Measurements from ENCODE around the gene GOLGA6L2. TPM values are rescaled to one million over a fixed set of nuclear protein-coding genes. Genes with fewer than 3 reads are reported as not detected.

Gene GOLGA6L2
- total and polyA plus RNA-seq, 2 of the 13 experiments (the other 11 are each of a cell fraction or from before 2014, with no cell fraction given), result not detected

DNA sequence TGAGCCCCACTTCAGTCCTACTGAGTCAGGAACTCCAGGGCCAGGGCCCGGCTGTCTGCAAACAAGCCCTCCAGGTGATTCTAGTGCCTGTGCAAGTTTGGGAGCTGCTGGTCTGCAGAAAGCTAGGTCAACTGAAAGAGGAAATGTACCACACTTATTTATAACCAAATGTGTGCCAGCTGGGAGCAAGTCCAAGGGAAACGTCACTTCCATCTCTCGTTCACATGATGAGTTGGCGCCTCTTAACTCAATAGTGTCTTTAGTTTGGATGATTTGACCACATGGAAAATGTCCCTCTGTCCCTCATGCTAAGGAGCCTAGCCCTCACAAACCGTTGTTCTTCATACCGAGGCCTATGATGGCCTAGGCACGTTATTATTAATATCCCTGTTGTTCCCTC is 49.3 kb downstream of the GOLGA6L2 start:
- no TSS peak for BruUV-seq (replicated peaks)
- DNase-seq (ENCODE audit: low spot score) (no peak), FAIRE-seq (no peak), ATAC-seq (no peak)
- Histone ChIP-seq H3K9ac (ENCODE audit: insufficient read depth, low read depth, low read length) (no peak overlapping the region), H3K4me3 (replicated peaks in 1 of 3; ENCODE audit: insufficient read depth in 1 of 3, low read depth in 2 of 3, low read length in 3 of 3) (no peak overlapping the region), H3K9me3 (ENCODE audit: low read length) (no peaks in the 10 kb centered on the region), H4K20me1 (ENCODE audit: insufficient read depth, low read length) (no peaks in the 10 kb centered on the region), H3K4me1 (ENCODE audit: insufficient read depth, low read length) (no peaks in the 10 kb centered on the region), H3K36me3 (replicated peaks in 1 of 2; ENCODE audit: control insufficient read depth in 1 of 2, insufficient read depth in 2 of 2, low read length in 2 of 2) (no peaks in the 10 kb centered on the region), H3K4me2 (ENCODE audit: low read depth, low read length) (no peak overlapping the region), H3K79me2 (ENCODE audit: insufficient read depth, low read length) (no peaks in the 10 kb centered on the region), H3K27me3 (ENCODE audit: control insufficient read depth in 1 of 2, insufficient read depth in 2 of 2, low read length in 2 of 2) (peaks cover 0 to 3% of the 10 kb centered on the region in 2 experiments; a peak in 1 of 5 replicates), H3K27ac (ENCODE audit: extremely low read length, insufficient read depth, low read length) (no peak overlapping the region), H2AFZ (ENCODE audit: low read length) (no peak overlapping the region)
- POLR2A ChIA-PET, result no interaction called here
- CTCF ChIA-PET (ENCODE audit: low intra/inter-chr PET ratio, low total read pairs), result no interaction called here
- TF ChIP-seq ZNF547 (CRISPR knock-in tag; IDR thresholded peaks at IDR 0.05) (no peak), POLR2AphosphoS5 (IDR thresholded peaks at IDR 0.05; ENCODE audit: low read depth, low read length) (no peak), EZH2 (conservative IDR thresholded peaks at IDR 0.05; ENCODE audit: low read depth, low read length) (no peak), ZBTB1 (CRISPR knock-in tag; IDR thresholded peaks at IDR 0.05; ENCODE audit: borderline replicate concordance) (no peak)
- TF ChIP-seq, protein P1, sequence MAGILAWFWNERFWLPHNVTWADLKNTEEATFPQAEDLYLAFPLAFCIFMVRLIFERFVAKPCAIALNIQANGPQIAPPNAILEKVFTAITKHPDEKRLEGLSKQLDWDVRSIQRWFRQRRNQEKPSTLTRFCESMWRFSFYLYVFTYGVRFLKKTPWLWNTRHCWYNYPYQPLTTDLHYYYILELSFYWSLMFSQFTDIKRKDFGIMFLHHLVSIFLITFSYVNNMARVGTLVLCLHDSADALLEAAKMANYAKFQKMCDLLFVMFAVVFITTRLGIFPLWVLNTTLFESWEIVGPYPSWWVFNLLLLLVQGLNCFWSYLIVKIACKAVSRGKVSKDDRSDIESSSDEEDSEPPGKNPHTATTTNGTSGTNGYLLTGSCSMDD (CRISPR knock-in tag; IDR thresholded peaks at IDR 0.05), result no peak
- TF ChIP-seq, protein P2, sequence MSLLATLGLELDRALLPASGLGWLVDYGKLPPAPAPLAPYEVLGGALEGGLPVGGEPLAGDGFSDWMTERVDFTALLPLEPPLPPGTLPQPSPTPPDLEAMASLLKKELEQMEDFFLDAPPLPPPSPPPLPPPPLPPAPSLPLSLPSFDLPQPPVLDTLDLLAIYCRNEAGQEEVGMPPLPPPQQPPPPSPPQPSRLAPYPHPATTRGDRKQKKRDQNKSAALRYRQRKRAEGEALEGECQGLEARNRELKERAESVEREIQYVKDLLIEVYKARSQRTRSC (CRISPR knock-in tag; IDR thresholded peaks at IDR 0.05; ENCODE audit: low read depth), result no peak
- WGBS (ENCODE audit: low lambda C conversion rate), result 60% methylated on average over 7 of the region's 7 CpGs
- intact Hi-C loops (cut with micrococcal nuclease; ENCODE audit: unreplicated experiment) (no loop called here), in situ Hi-C loops (cut with HindIII; ENCODE audit: extremely low pct_ligation_motif_present, low pct_unique_long_range_greater_than_20kb) (no loop called here)

DNA sequence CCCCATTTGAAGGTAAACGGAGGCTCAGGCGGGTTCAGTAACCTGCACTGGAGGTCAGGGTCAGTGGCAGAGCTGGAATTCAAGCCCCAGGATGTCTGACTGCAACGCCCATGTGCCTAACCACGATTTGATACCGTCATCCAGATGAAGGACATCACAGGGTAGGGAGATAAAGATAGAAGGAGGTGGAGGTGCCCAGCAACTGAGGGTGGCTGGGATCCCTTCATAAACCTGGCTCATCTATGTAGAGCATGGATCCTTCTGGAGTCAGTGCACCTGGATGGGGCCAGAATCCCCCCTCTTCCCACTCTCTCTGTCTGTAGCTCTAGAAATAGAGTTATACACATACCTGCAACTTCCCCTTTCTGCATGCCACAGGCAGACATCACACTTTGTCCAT is 51.2 kb downstream of the GOLGA6L2 start:
- no peak for FAIRE-seq
- no peaks in the 10 kb centered on the region for H4K20me1 ChIP-seq (ENCODE audit: insufficient read depth, low read length)
- no peak overlapping the region for H3K27ac ChIP-seq (ENCODE audit: extremely low read length, insufficient read depth, low read length)
- no TSS peak for BruUV-seq (replicated peaks)
- H3K4me1 ChIP-seq (ENCODE audit: insufficient read depth, low read length), result no peaks in the 10 kb centered on the region
- no peak overlapping the region for H3K9ac ChIP-seq (ENCODE audit: insufficient read depth, low read depth, low read length)
- no peak for TF ChIP-seq PTBP1 (IDR thresholded peaks at IDR 0.05; ENCODE audit: low read depth, low read length, poor library complexity, severe bottlenecking)
- TF ChIP-seq, protein P3, sequence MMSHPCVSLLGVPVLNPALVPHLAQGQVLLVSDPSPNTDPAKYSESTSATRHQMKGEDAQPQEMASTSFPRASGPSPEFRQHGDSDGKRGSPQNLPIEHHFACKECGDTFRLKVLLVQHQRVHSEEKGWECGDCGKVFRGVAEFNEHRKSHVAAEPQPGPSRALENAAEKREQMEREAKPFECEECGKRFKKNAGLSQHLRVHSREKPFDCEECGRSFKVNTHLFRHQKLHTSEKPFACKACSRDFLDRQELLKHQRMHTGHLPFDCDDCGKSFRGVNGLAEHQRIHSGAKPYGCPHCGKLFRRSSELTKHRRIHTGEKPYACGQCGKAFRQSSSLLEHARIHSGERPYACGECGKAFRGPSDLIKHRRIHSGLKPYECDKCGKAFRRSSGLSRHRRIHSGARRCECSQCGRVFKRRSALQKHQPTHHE (CRISPR knock-in tag; IDR thresholded peaks at IDR 0.05; ENCODE audit: borderline replicate concordance), result no peak
- no peak for TF ChIP-seq ZNF33A (CRISPR knock-in tag; IDR thresholded peaks at IDR 0.05; ENCODE audit: borderline replicate concordance)
- no peak for TF ChIP-seq PHF21A (CRISPR knock-in tag; IDR thresholded peaks at IDR 0.05)
- TF ChIP-seq, protein P4, sequence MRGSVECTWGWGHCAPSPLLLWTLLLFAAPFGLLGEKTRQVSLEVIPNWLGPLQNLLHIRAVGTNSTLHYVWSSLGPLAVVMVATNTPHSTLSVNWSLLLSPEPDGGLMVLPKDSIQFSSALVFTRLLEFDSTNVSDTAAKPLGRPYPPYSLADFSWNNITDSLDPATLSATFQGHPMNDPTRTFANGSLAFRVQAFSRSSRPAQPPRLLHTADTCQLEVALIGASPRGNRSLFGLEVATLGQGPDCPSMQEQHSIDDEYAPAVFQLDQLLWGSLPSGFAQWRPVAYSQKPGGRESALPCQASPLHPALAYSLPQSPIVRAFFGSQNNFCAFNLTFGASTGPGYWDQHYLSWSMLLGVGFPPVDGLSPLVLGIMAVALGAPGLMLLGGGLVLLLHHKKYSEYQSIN (CRISPR knock-in tag; IDR thresholded peaks at IDR 0.05; ENCODE audit: borderline replicate concordance), result no peak
- in situ Hi-C loops (cut with HindIII; ENCODE audit: extremely low pct_ligation_motif_present, low pct_unique_long_range_greater_than_20kb) (no loop called here), intact Hi-C loops (cut with micrococcal nuclease; ENCODE audit: unreplicated experiment) (no loop called here)
- H2AFZ ChIP-seq (ENCODE audit: low read length), result no peak overlapping the region
- WGBS (ENCODE audit: low lambda C conversion rate), result 0% methylated on average over 5 of the region's 5 CpGs
- CTCF ChIA-PET (ENCODE audit: low intra/inter-chr PET ratio, low total read pairs), result no interaction called here
- H3K79me2 ChIP-seq (ENCODE audit: insufficient read depth, low read length), result no peaks in the 10 kb centered on the region
- DNase-seq (ENCODE audit: low spot score), result no peak
- ATAC-seq, result no peak
- H3K4me3 ChIP-seq (replicated peaks in 1 of 3; ENCODE audit: insufficient read depth in 1 of 3, low read depth in 2 of 3, low read length in 3 of 3), result no peak overlapping the region
- H3K27me3 ChIP-seq (ENCODE audit: control insufficient read depth in 1 of 2, insufficient read depth in 2 of 2, low read length in 2 of 2), result peaks cover 0 to 3% of the 10 kb centered on the region in 2 experiments; a peak in 1 of 5 replicates
- no peaks in the 10 kb centered on the region for H3K36me3 ChIP-seq (replicated peaks in 1 of 2; ENCODE audit: control insufficient read depth in 1 of 2, insufficient read depth in 2 of 2, low read length in 2 of 2)
- no peak overlapping the region for H3K4me2 ChIP-seq (ENCODE audit: low read depth, low read length)
- no peaks in the 10 kb centered on the region for H3K9me3 ChIP-seq (ENCODE audit: low read length)
- POLR2A ChIA-PET, result no interaction called here

All from HepG2 (cell line).